ENCODE data around the gene TIPIN. TPM values are rescaled to one million over a fixed set of nuclear protein-coding genes. Genes with fewer than 3 reads are reported as not detected.
"Not testable (repeated sequence)": the region's sequence is repeated elsewhere in the genome, so short reads cannot be mapped to it uniquely, and the experiment has no call there.

TIPIN gene
- total RNA-seq, 1 experiment from 2014 or later = 19.7 TPM

DNA sequence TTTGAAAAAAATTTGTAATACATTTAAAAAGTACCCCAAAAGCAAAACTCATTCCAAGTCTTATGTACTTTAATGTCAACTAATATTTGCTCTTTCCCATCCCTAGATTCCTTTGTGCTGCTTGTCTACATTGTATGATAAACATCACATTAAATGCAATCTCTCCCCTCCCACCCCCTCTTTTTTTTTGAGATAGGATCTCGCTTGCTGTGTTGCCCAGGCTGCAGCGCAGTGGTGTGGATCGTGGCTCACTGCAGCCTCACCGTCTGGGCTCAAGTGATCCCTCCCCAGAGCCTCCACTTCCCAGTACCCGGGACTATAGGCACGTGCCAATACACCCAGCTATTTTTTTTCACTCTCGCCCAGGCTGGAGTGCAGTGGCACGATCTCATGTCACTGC lies 42.8 kb upstream of the TIPIN start:
- BruUV-seq (replicated peaks) = no TSS peak
- CTCF ChIA-PET = no interaction called here
- TF ChIP-seq POLR2AphosphoS5 (IDR thresholded peaks at IDR 0.05; ENCODE audit: low read depth, low read length) = no peak
- TF ChIP-seq SIN3A (IDR thresholded peaks at IDR 0.05; ENCODE audit: borderline replicate concordance, insufficient read depth, low read depth, low read length) = no peak
- intact Hi-C loops (cut with micrococcal nuclease; ENCODE audit: unreplicated experiment) (no loop called here), in situ Hi-C loops (cut with HindIII; ENCODE audit: low pct_unique_long_range_greater_than_20kb, low sequenced_read_pairs) (no loop called here)
- no peak for ATAC-seq
- H3K27me3 ChIP-seq (ENCODE audit: control insufficient read depth, insufficient read depth, low read length) = no peaks in the 10 kb centered on the region
- H3K36me3 ChIP-seq (ENCODE audit: control insufficient read depth, insufficient read depth, low read length) = no peaks in the 10 kb centered on the region
- H3K4me3 ChIP-seq (ENCODE audit: low read depth in 2 of 2, low read length in 2 of 2) = no peak overlapping the region
- no peaks in the 10 kb centered on the region for H3K4me1 ChIP-seq (ENCODE audit: control insufficient read depth, insufficient read depth, low read length)
- no peak for DNase-seq (ENCODE audit: low read depth, low spot score)
- no peaks in the 10 kb centered on the region for H3K9me3 ChIP-seq (ENCODE audit: control insufficient read depth, insufficient read depth, low read depth, low read length)
- H3K27ac ChIP-seq (ENCODE audit: low read length) = no peak overlapping the region
- POLR2A ChIA-PET = no interaction called here

DNA sequence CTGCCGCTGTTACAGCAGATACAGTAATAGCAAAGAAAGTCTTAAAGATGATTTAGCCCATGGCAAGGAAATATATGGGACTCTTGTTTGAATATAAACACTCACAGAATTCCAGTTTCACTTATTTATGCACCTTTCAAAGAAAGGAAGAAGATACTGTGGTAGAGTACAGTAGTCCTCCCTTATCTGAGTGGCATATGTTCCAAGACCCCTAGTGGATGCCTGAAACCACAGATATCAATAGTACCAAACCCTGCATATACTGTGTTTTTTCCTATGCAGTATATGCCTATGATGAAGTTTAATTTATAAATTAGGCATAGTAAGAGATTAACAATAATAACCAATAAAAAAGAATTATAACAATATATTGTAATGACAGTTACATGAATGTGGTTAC lies 38.4 kb upstream of the TIPIN start:
- H3K9me3 ChIP-seq (ENCODE audit: control insufficient read depth, insufficient read depth, low read depth, low read length) = no peaks in the 10 kb centered on the region
- BruUV-seq (replicated peaks) = no TSS peak
- H3K27ac ChIP-seq (ENCODE audit: low read length) = no peak overlapping the region
- no peak for ATAC-seq
- no peak overlapping the region for H3K4me3 ChIP-seq (ENCODE audit: low read depth in 2 of 2, low read length in 2 of 2)
- POLR2A ChIA-PET = no interaction called here
- CTCF ChIA-PET = no interaction called here
- DNase-seq (ENCODE audit: low read depth, low spot score) = no peak
- H3K4me1 ChIP-seq (ENCODE audit: control insufficient read depth, insufficient read depth, low read length) = peaks cover 4% of the 10 kb centered on the region; the same call in 1 of the 2 replicates
- TF ChIP-seq REST (IDR thresholded peaks at IDR 0.05; ENCODE audit: insufficient read depth in 1 of 2, low read depth in 2 of 2, low read length in 1 of 2) (no peak), CTCF (IDR thresholded peaks at IDR 0.05) (no peak), TCF7L2 (IDR thresholded peaks at IDR 0.05; ENCODE audit: low read depth, low read length) (no peak), SIN3A (IDR thresholded peaks at IDR 0.05; ENCODE audit: borderline replicate concordance, insufficient read depth, low read depth, low read length) (no peak)
- no peaks in the 10 kb centered on the region for H3K36me3 ChIP-seq (ENCODE audit: control insufficient read depth, insufficient read depth, low read length)
- in situ Hi-C loops (cut with HindIII; ENCODE audit: low pct_unique_long_range_greater_than_20kb, low sequenced_read_pairs) = no loop called here
- intact Hi-C loops (cut with micrococcal nuclease; ENCODE audit: unreplicated experiment) = no loop called here
- no peaks in the 10 kb centered on the region for H3K27me3 ChIP-seq (ENCODE audit: control insufficient read depth, insufficient read depth, low read length)

DNA sequence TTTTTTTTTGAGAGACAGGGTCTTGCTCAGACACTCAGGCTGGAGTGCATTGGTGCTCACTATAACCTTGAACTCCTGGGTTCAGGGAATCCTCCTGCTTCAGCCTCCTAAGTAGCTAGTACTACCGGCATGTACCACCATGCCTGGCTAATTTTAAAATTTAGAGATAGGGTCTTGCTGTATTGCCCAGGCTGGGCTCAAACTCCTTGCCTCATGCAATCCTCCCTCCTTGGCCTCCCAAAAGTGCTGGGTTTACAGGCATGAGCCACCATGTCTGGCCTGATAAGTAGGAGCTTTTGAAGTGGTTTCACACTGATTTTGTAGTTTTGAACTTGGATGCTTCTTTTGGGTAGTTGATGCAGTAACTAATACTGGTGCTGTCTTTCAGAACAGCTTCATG lies 38.0 kb upstream of the TIPIN start:
- no peak for TF ChIP-seq POLR2AphosphoS5 (IDR thresholded peaks at IDR 0.05; ENCODE audit: low read depth, low read length)
- no peak for TF ChIP-seq REST (IDR thresholded peaks at IDR 0.05; ENCODE audit: insufficient read depth in 1 of 2, low read depth in 2 of 2, low read length in 1 of 2)
- no peak for TF ChIP-seq CTCF (IDR thresholded peaks at IDR 0.05)
- no peak for TF ChIP-seq SIN3A (IDR thresholded peaks at IDR 0.05; ENCODE audit: borderline replicate concordance, insufficient read depth, low read depth, low read length)
- no peak for TF ChIP-seq TCF7L2 (IDR thresholded peaks at IDR 0.05; ENCODE audit: low read depth, low read length)
- Histone ChIP-seq H3K36me3 (ENCODE audit: control insufficient read depth, insufficient read depth, low read length) (no peaks in the 10 kb centered on the region), H3K4me3 (ENCODE audit: low read depth in 2 of 2, low read length in 2 of 2) (no peak overlapping the region), H3K27ac (ENCODE audit: low read length) (no peak overlapping the region), H3K9me3 (ENCODE audit: control insufficient read depth, insufficient read depth, low read depth, low read length) (no peaks in the 10 kb centered on the region), H3K27me3 (ENCODE audit: control insufficient read depth, insufficient read depth, low read length) (no peaks in the 10 kb centered on the region), H3K4me1 (ENCODE audit: control insufficient read depth, insufficient read depth, low read length) (peaks cover 6% of the 10 kb centered on the region; the same call in 1 of the 2 replicates)
- ChIA-PET CTCF (no interaction called here), POLR2A (no interaction called here)
- intact Hi-C loops (cut with micrococcal nuclease; ENCODE audit: unreplicated experiment) = no loop called here
- BruUV-seq (replicated peaks) = no TSS peak
- no peak for ATAC-seq
- DNase-seq (ENCODE audit: low read depth, low spot score) = no peak
- in situ Hi-C loops (cut with HindIII; ENCODE audit: low pct_unique_long_range_greater_than_20kb, low sequenced_read_pairs) = no loop called here

GRCh38 chr15:66393037-66393436 lies 36.6 kb upstream of the TIPIN start:
- intact Hi-C loops (cut with micrococcal nuclease; ENCODE audit: unreplicated experiment); in situ Hi-C loops (cut with HindIII; ENCODE audit: low pct_unique_long_range_greater_than_20kb, low sequenced_read_pairs); H3K9me3 ChIP-seq (ENCODE audit: control insufficient read depth, insufficient read depth, low read depth, low read length); CTCF ChIA-PET; ATAC-seq; H3K4me3 ChIP-seq (ENCODE audit: low read depth in 2 of 2, low read length in 2 of 2); DNase-seq (ENCODE audit: low read depth, low spot score); BruUV-seq (replicated peaks); H3K36me3 ChIP-seq (ENCODE audit: control insufficient read depth, insufficient read depth, low read length); H3K27me3 ChIP-seq (ENCODE audit: control insufficient read depth, insufficient read depth, low read length); H3K27ac ChIP-seq (ENCODE audit: low read length): not testable (repeated sequence)
- peaks cover 14% of the 10 kb centered on the region for H3K4me1 ChIP-seq (ENCODE audit: control insufficient read depth, insufficient read depth, low read length)
- POLR2A ChIA-PET = interaction anchor here (0.7 kb wide), 1 partner anchor 49 kb away, joined by 5 read pairs; no protein-coding TSS in a partner anchor
